GM19240 (cell line): Measurements from ENCODE around the gene TNFRSF9.

Source experiments
- DNase-seq: peaks from one replicate; pipeline ENCODE4 v3.0.0; 2011; ENCODE audit warnings: low spot score; ENCODE audit not compliant: insufficient read length

Gene TNFRSF9

DNA sequence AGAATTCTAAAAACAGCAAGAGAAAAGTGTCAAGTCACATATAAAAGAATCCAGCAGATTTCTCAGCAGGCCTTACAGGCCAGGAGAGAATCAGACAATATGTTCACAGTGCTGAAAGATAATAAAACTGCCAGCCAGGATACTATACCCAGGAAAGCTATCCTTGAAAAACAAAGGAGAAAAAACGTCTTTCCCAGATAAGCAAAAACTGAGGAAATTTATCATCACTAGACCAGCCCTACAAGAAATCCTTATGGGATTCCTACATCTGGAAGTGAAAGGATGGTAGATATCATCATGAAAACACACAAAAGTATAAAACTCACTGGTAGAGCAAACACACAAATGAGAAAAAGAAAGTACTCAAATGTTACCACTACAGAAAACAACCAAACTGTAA lies 62.6 kb downstream of the TNFRSF9 start:
- DNase-seq: no peak

DNA sequence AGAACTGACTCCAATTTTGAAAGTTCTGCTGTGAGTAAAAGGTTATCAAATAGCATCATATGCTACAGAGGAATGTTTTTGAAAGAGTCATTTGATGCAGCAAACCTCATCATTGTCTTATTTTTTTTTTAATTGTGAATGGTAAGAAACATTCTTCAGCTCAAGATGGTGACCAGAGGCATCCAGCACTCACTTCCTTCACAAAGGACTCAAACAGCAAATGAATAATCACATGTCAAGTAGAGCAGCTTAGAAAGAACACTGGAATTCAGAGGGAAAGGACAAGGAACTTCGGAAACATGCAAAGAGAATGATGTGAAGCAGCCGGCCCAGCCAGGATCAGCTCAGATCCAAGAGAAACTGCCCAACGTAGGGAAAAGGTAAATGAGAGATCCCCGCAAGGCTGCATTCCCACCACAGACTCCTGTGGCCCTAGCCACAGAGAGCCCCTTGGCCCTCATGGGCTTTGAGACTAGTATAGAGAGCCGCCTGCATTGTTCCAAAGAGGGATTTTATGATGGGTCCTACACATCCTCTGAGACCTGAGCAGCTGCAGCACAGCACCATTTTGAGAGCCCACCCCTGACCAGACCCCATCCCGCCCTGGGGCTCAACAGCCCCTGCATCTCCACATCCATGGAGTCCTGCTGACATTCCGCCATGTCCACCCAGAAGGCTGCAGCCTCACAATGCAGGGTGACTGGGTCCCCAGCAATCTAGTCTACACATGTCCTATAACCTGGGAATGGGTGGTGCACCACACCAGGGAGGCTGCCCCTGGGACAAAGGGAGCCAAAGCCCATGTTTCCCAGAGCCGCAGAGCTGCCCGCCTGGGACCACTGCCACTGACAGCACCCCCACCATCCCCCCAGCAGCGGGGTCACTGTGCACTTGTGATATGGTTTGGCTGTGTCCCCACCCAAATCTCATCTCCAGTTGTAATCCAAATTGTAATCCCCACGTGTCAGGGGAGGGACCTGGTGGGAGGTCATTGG lies 66.5 kb downstream of the TNFRSF9 start:
- no peak for DNase-seq

DNA sequence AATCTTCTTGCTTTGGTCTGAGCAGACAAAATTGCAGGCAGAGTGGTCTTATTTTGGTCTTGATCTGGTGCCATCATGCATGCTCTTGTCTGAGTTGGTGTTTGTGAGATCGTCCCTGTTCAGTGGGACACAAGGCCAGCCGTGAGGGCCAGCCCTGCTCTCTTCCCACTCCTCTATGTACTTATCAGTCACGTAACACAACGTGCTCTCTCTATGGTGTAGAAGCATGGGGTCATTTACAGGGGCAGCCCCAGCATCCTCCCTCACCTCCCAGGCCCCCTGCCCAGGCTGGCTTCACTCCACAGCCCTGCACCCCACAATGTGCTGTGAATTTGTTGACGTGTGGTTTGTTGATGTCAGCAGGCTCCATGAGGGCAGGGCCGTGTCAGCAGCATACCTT lies 69.5 kb downstream of the TNFRSF9 start:
- no peak for DNase-seq

DNA sequence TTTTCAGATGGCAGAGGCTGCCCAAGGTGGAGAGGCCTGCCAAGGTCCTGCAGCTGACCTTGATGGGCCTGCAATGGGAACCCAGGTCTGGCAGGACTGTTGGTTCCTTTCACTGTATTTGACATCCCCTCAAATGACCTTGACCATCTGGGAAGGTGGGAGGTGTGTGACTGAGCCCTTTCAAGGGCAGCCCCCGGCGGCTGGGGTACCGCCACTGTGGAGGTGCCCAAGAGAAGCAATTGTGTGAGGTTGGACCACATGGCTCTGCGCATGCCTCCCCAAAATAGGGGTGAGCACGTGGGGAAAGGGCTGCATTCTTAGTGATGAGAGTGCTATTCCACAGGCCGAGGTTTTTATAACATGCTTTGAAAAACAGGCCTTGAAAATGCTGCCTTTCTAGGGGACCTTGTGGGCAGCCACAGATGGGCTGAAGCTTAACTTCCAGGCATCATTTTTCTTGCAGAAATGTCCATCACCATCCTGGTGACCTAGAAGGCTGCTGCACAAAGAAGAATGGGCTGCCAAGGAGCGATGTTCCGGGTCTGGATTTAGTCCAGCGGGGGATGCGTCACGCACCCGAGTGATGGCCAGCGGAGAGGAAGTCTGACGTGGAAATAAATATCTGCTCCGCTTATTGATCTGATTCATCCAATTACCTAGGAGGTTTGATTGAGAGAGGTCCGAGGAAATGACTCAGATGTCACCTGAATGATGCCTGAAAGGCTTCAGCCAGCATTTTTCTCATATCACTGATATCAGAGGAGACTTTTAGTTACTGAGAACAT lies 71.3 kb downstream of the TNFRSF9 start:
- DNase-seq: no peak

DNA sequence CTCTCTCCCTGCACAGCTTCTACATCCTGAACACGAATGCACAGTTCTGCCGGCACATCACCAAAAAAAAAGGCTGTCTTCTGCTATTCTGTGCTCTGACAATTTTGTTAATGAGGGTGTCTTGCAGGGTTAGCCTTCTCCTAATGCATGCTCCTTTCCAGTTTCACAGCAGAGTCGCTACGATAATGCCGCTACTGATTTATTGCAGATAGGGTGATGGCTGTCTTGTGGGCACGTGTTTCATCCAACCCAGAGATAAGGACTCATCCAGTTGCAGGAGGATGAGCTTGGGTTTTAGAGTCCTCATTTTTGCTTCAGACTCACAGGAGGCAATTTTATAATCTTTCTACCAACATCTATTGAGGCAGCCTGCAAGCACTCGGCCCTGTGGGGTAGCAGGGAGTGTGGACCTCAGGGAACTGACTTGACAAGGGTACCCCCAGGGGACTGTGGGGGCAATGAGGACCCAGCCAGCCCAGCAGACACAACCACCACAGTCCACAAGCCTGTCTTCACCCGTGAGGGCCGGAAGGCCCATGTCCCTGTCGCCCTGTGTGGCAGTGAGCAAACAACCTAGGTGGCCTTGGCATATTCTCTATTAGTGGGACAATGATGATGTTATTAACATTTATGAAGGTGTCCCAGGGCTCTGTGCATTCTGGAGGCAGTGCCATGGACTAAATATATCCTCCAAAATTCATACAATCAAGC lies 72.4 kb downstream of the TNFRSF9 start:
- no peak for DNase-seq

- no peak for DNase-seq
Measured at GRCh38 chr1:7865978-7866377, 74.7 kb downstream of the TNFRSF9 start.
